ENCODE data around the gene AKR1D1. TPM values are rescaled to one million over a fixed set of nuclear protein-coding genes. Genes with fewer than 3 reads are reported as not detected.
A peak's percentile ranks its signal among the peaks of the same experiment; 100 is the strongest.

Gene AKR1D1
- total RNA-seq (2021; ENCODE audit: unreplicated experiment): not detected
- polyA plus RNA-seq (2012; ENCODE audit: insufficient read length): not detected
- Bru-seq, nascent RNA: not detected
- BruChase-seq, experiment 1, labeled RNA remaining after a 2-hour chase: not detected
- percentile 5 among the genes with signal in this experiment for BruChase-seq, experiment 2, labeled RNA remaining after a 6-hour chase
- long read RNA-seq: 0 reads

GRCh38 chr7:138076196-138076595 is at the start of gene AKR1D1:
Gene AKR1D1, plus strand, starts transcription at chr7:138076459. Its CDS starts 60 bp downstream, at chr7:138076519.
- TF ChIP-seq TCF7L2 (IDR thresholded peaks at IDR 0.05; ENCODE audit: low read depth, low read length): no peak
- TF ChIP-seq CTCF (IDR thresholded peaks at IDR 0.05): no peak
- TF ChIP-seq POLR2AphosphoS5 (IDR thresholded peaks at IDR 0.05; ENCODE audit: low read depth, low read length): no peak
- TF ChIP-seq REST (IDR thresholded peaks at IDR 0.05; ENCODE audit: insufficient read depth in 1 of 2, low read depth in 2 of 2, low read length in 1 of 2): no peak
- no peak for TF ChIP-seq SIN3A (IDR thresholded peaks at IDR 0.05; ENCODE audit: borderline replicate concordance, insufficient read depth, low read depth, low read length)
- in situ Hi-C loops (cut with HindIII; ENCODE audit: low pct_unique_long_range_greater_than_20kb, low sequenced_read_pairs): no loop called here
- Histone ChIP-seq H3K4me3 (ENCODE audit: low read depth in 2 of 2, low read length in 2 of 2) (no peak within 1 kb of the TSS), H3K27ac (ENCODE audit: low read length) (no peak within 1 kb of the TSS), H3K4me1 (ENCODE audit: control insufficient read depth, insufficient read depth, low read length) (no peaks in the 10 kb centered on the region), H3K36me3 (ENCODE audit: control insufficient read depth, insufficient read depth, low read length) (no peaks in the 10 kb centered on the region), H3K9me3 (ENCODE audit: control insufficient read depth, insufficient read depth, low read depth, low read length) (no peaks in the 10 kb centered on the region), H3K27me3 (ENCODE audit: control insufficient read depth, insufficient read depth, low read length) (no peaks in the 10 kb centered on the region)
- no TSS peak for BruUV-seq (replicated peaks)
- DNase-seq (ENCODE audit: low read depth, low spot score) (no peak), ATAC-seq (no peak)
- POLR2A ChIA-PET: no interaction called here
- intact Hi-C loops (cut with micrococcal nuclease; ENCODE audit: unreplicated experiment): no loop called here
- CTCF ChIA-PET: no interaction called here

GRCh38 chr7:138027100-138027499 is 49.2 kb upstream of the AKR1D1 start:
- DNase-seq (ENCODE audit: low read depth, low spot score): no peak
- ChIA-PET POLR2A (no interaction called here), CTCF (no interaction called here)
- BruUV-seq (replicated peaks): no TSS peak
- no peaks in the 10 kb centered on the region for H3K27me3 ChIP-seq (ENCODE audit: control insufficient read depth, insufficient read depth, low read length)
- intact Hi-C loops (cut with micrococcal nuclease; ENCODE audit: unreplicated experiment): no loop called here
- no peak overlapping the region for H3K27ac ChIP-seq (ENCODE audit: low read length)
- H3K4me1 ChIP-seq (ENCODE audit: control insufficient read depth, insufficient read depth, low read length): no peaks in the 10 kb centered on the region
- no peaks in the 10 kb centered on the region for H3K36me3 ChIP-seq (ENCODE audit: control insufficient read depth, insufficient read depth, low read length)
- ATAC-seq: no peak
- in situ Hi-C loops (cut with HindIII; ENCODE audit: low pct_unique_long_range_greater_than_20kb, low sequenced_read_pairs): no loop called here
- no peaks in the 10 kb centered on the region for H3K9me3 ChIP-seq (ENCODE audit: control insufficient read depth, insufficient read depth, low read depth, low read length)
- H3K4me3 ChIP-seq (ENCODE audit: low read depth in 2 of 2, low read length in 2 of 2): no peak overlapping the region
- no peak for TF ChIP-seq SIN3A (IDR thresholded peaks at IDR 0.05; ENCODE audit: borderline replicate concordance, insufficient read depth, low read depth, low read length)

GRCh38 chr7:138029126-138029525 is 47.1 kb upstream of the AKR1D1 start:
- DNase-seq (ENCODE audit: low read depth, low spot score) (no peak), ATAC-seq (no peak)
- POLR2A ChIA-PET: no interaction called here
- BruUV-seq (replicated peaks): no TSS peak
- Histone ChIP-seq H3K4me1 (ENCODE audit: control insufficient read depth, insufficient read depth, low read length) (no peaks in the 10 kb centered on the region), H3K27me3 (ENCODE audit: control insufficient read depth, insufficient read depth, low read length) (no peaks in the 10 kb centered on the region), H3K27ac (ENCODE audit: low read length) (no peak overlapping the region), H3K9me3 (ENCODE audit: control insufficient read depth, insufficient read depth, low read depth, low read length) (no peaks in the 10 kb centered on the region), H3K36me3 (ENCODE audit: control insufficient read depth, insufficient read depth, low read length) (no peaks in the 10 kb centered on the region), H3K4me3 (ENCODE audit: low read depth in 2 of 2, low read length in 2 of 2) (no peak overlapping the region)
- intact Hi-C loops (cut with micrococcal nuclease; ENCODE audit: unreplicated experiment): no loop called here
- CTCF ChIA-PET: interaction anchor here (0.6 kb wide), 1 partner anchor 207 kb away, joined by 16 read pairs; no protein-coding TSS in a partner anchor
- in situ Hi-C loops (cut with HindIII; ENCODE audit: low pct_unique_long_range_greater_than_20kb, low sequenced_read_pairs): no loop called here
- no peak for TF ChIP-seq CTCF (IDR thresholded peaks at IDR 0.05)
- TF ChIP-seq REST (IDR thresholded peaks at IDR 0.05; ENCODE audit: insufficient read depth in 1 of 2, low read depth in 2 of 2, low read length in 1 of 2): no peak
- TF ChIP-seq POLR2AphosphoS5 (IDR thresholded peaks at IDR 0.05; ENCODE audit: low read depth, low read length): no peak
- no peak for TF ChIP-seq TCF7L2 (IDR thresholded peaks at IDR 0.05; ENCODE audit: low read depth, low read length)
- TF ChIP-seq SIN3A (IDR thresholded peaks at IDR 0.05; ENCODE audit: borderline replicate concordance, insufficient read depth, low read depth, low read length): no peak
